H9 (cell line): ENCODE results near the gene NLRP1. TPM values are rescaled to one million over a fixed set of nuclear protein-coding genes. Genes with fewer than 3 reads are reported as not detected.

Source experiments
- DNase-seq: peaks from one replicate; pipeline ENCODE4 v3.0.0-alpha.2; 2017
- H2AFZ ChIP-seq: one replicate; pipeline ENCODE4 v1.6.1; 2013; ENCODE audit warnings: mild to moderate bottlenecking, low read length, control low read depth, moderate library complexity
- H2AK5ac ChIP-seq: 2 replicates; pipeline ENCODE4 v1.6.1; 2013; ENCODE audit warnings: low read length, control low read depth, mixed read lengths; ENCODE audit not compliant: insufficient read length
- H2BK120ac ChIP-seq: one replicate; pipeline ENCODE4 v1.6.1; 2013; ENCODE audit warnings: low read depth, mild to moderate bottlenecking, low read length, control low read depth, inconsistent platforms; ENCODE audit not compliant: poor library complexity, severe bottlenecking
- H2BK12ac ChIP-seq: 2 replicates; pipeline ENCODE4 v1.6.1; 2013; ENCODE audit warnings: low read length, control low read depth, mixed read lengths, low read depth; ENCODE audit not compliant: insufficient read length
- H2BK15ac ChIP-seq: 2 replicates; pipeline ENCODE4 v1.6.1; 2013; ENCODE audit warnings: low read depth, low read length, control low read depth
- H2BK20ac ChIP-seq: one replicate; pipeline ENCODE4 v1.6.1; 2013; ENCODE audit warnings: low read depth, mild to moderate bottlenecking, low read length, control low read depth, inconsistent platforms; ENCODE audit not compliant: poor library complexity, severe bottlenecking
- H2BK5ac ChIP-seq: 2 replicates; pipeline ENCODE4 v1.6.1; 2013; ENCODE audit warnings: low read length, control low read depth, mixed read lengths; ENCODE audit not compliant: insufficient read length
- H3K14ac ChIP-seq: 2 replicates; pipeline ENCODE4 v1.6.1; 2013; ENCODE audit warnings: low read length, control low read depth; ENCODE audit not compliant: insufficient read depth
- H3K18ac ChIP-seq: 2 replicates; pipeline ENCODE4 v1.6.1; 2013; ENCODE audit warnings: low read depth, mild to moderate bottlenecking, mixed read lengths, low read length, control low read depth; ENCODE audit not compliant: insufficient read length
- H3K23ac ChIP-seq: 2 replicates; pipeline ENCODE4 v1.6.1; 2013; ENCODE audit warnings: low read length, control low read depth, mixed read lengths, low read depth; ENCODE audit not compliant: insufficient read length
- H3K23me2 ChIP-seq: 2 replicates; pipeline ENCODE4 v1.6.1; 2013; ENCODE audit warnings: low read depth, mild to moderate bottlenecking, mixed read lengths, low read length, control low read depth; ENCODE audit not compliant: insufficient read length, poor library complexity, severe bottlenecking
- H3K27ac ChIP-seq: 2 replicates; pipeline ENCODE4 v1.5.1; 2013; ENCODE audit warnings: low read length, control low read depth, mixed read lengths, low read depth; ENCODE audit not compliant: insufficient read length
- H3K27me3 ChIP-seq: 2 replicates; pipeline ENCODE4 v1.6.1; 2013; ENCODE audit warnings: low read length, control low read depth, inconsistent platforms; ENCODE audit not compliant: insufficient read depth
- H3K4ac ChIP-seq: 2 replicates; pipeline ENCODE4 v1.6.1; 2013; ENCODE audit warnings: low read depth, mild to moderate bottlenecking, control low read depth, inconsistent platforms, low read length, moderate library complexity
- H3K4me1 ChIP-seq: 2 replicates; pipeline ENCODE4 v1.6.1; 2013; ENCODE audit warnings: low read length, control low read depth, inconsistent platforms; ENCODE audit not compliant: insufficient read depth
- H3K4me2 ChIP-seq: 2 replicates; pipeline ENCODE4 v1.6.1; 2013; ENCODE audit warnings: low read length, control low read depth, mixed read lengths; ENCODE audit not compliant: insufficient read length, insufficient read depth
- H3K56ac ChIP-seq: 2 replicates; pipeline ENCODE4 v1.6.1; 2013; ENCODE audit warnings: low read depth, mild to moderate bottlenecking, mixed read lengths, low read length, control low read depth; ENCODE audit not compliant: insufficient read length
- H3K79me1 ChIP-seq: 2 replicates; pipeline ENCODE4 v1.6.1; 2013; ENCODE audit warnings: low read depth, mild to moderate bottlenecking, moderate library complexity, low read length, control low read depth, inconsistent platforms; ENCODE audit not compliant: insufficient read depth, poor library complexity, severe bottlenecking
- H3K79me2 ChIP-seq: 2 replicates; pipeline ENCODE4 v1.6.1; 2013; ENCODE audit warnings: low read length, control low read depth, inconsistent platforms; ENCODE audit not compliant: insufficient read depth
- H3K9ac ChIP-seq: 2 replicates; pipeline ENCODE4 v1.6.1; 2013; ENCODE audit warnings: low read length, control low read depth, mixed read lengths; ENCODE audit not compliant: insufficient read length; ENCODE audit errors: extremely low read depth
- H3K9me3 ChIP-seq: one replicate; pipeline ENCODE4 v1.6.1; 2013; ENCODE audit warnings: low read depth, low read length, inconsistent platforms; ENCODE audit not compliant: control insufficient read depth
- H3T11ph ChIP-seq: one replicate; pipeline ENCODE4 v1.6.1; 2013; ENCODE audit warnings: mild to moderate bottlenecking, low read length, control low read depth, inconsistent platforms
- H4K20me1 ChIP-seq: one replicate; pipeline ENCODE4 v1.6.1; 2013; ENCODE audit not compliant: control insufficient read depth, insufficient read length, insufficient read depth
- H4K5ac ChIP-seq: 2 replicates; pipeline ENCODE4 v1.6.1; 2013; ENCODE audit warnings: low read depth, mild to moderate bottlenecking, mixed read lengths, low read length, control low read depth; ENCODE audit not compliant: insufficient read length
- H4K8ac ChIP-seq: replicated peaks from 2 replicates; pipeline ENCODE4 v1.6.1; 2013; ENCODE audit warnings: low read length, control low read depth, mixed read lengths, low read depth; ENCODE audit not compliant: insufficient read length
- H4K91ac ChIP-seq: 2 replicates; pipeline ENCODE4 v1.6.1; 2013; ENCODE audit warnings: low read depth, mild to moderate bottlenecking, moderate library complexity, mixed read lengths, low read length, control low read depth; ENCODE audit not compliant: insufficient read length
- H3K27ac Mint-ChIP-seq, 3 experiments: 2 replicates in 2 of 3; 3 replicates in 1 of 3; pipeline ENCODE4 v1.8.0; 2020 to 2021; ENCODE audit warnings: mixed read lengths in 3 of 3, mild to moderate bottlenecking in 1 of 3, moderate library complexity in 1 of 3
- H3K27me3 Mint-ChIP-seq: 2 replicates; pipeline ENCODE4 v1.8.0; 2021; ENCODE audit warnings: low read depth, mild to moderate bottlenecking, moderate library complexity, mixed read lengths
- H3K36me3 Mint-ChIP-seq, 3 experiments: 2 replicates in 2 of 3; 3 replicates in 1 of 3; pipeline ENCODE4 v1.8.0; 2020 to 2021; ENCODE audit warnings: low read depth in 3 of 3, mixed read lengths in 3 of 3; ENCODE audit not compliant: insufficient read depth in 1 of 3
- H3K4me1 Mint-ChIP-seq, 2 experiments: 2 replicates each; pipeline ENCODE4 v1.8.0; 2020; ENCODE audit warnings: mixed read lengths in 2 of 2
- H3K4me3 Mint-ChIP-seq, 2 experiments: 2 replicates in 1 of 2; 3 replicates in 1 of 2; pipeline ENCODE4 v1.8.0; 2020 to 2021; ENCODE audit warnings: mild to moderate bottlenecking in 2 of 2, mixed read lengths in 2 of 2, moderate library complexity in 1 of 2
- H3K9me3 Mint-ChIP-seq, 2 experiments: 2 replicates in 1 of 2; 3 replicates in 1 of 2; pipeline ENCODE4 v1.8.0; 2020; ENCODE audit warnings: mild to moderate bottlenecking in 2 of 2, mixed read lengths in 2 of 2, moderate library complexity in 1 of 2
- CTCF ChIP-seq: fragments of 200-600 bp; sonication (generic); conservative IDR thresholded peaks from 3 replicates; pipeline ENCODE4 v1.8.0; 2021; ENCODE audit warnings: antibody characterized with exemption, mild to moderate bottlenecking
- WGBS: extraction: QIAGEN DNeasy Blood & Tissue Kit; methylation state at CpG from one replicate; pipeline ENCODE4 v1.1.7; 2013; ENCODE audit warnings: missing lambda C conversion rate, low lambda C conversion rate, mixed read lengths; ENCODE audit not compliant: insufficient read length; ENCODE audit errors: extremely low coverage; 5-methylcytosine and 5-hydroxymethylcytosine counted together
- total RNA-seq: library from RNA; stranded (reverse); gene quantifications from 2 replicates; pipeline ENCODE4 v1.2.1, GENCODE V29; 2021

Gene NLRP1
- total RNA-seq, 1 experiment from 2014 or later: 12.1 TPM

- no peak overlapping the region for H2BK5ac ChIP-seq
- H3K9ac ChIP-seq: no peak overlapping the region
- no peaks in the 10 kb centered on the region for H3K79me1 ChIP-seq
- DNase-seq: no peak
- no peak overlapping the region for H3K56ac ChIP-seq
- H2AK5ac ChIP-seq: no peak overlapping the region
- no peak overlapping the region for H4K91ac ChIP-seq
- H3K4me3 Mint-ChIP-seq: no peak overlapping the region
- 0 out of 2 replicates have a peak, but pooled peaks cover 2% of the 10 kb centered on the region for H3K4me1 ChIP-seq
- no peak overlapping the region for H3T11ph ChIP-seq
- H3K27me3 ChIP-seq: no peaks in the 10 kb centered on the region
- no peak overlapping the region for H3K27ac ChIP-seq
- no peaks in the 10 kb centered on the region for H3K36me3 Mint-ChIP-seq
- H4K8ac ChIP-seq: no peak overlapping the region
- TF ChIP-seq CTCF: peak; percentile 92
- no peak overlapping the region for H2BK20ac ChIP-seq
- H3K14ac ChIP-seq: no peak overlapping the region
- H2BK120ac ChIP-seq: no peak overlapping the region
- H2AFZ ChIP-seq: no peak overlapping the region
- H2BK15ac ChIP-seq: no peak overlapping the region
- H4K20me1 ChIP-seq: no peaks in the 10 kb centered on the region
- no peaks in the 10 kb centered on the region for H3K79me2 ChIP-seq
- H3K27me3 Mint-ChIP-seq: no peaks in the 10 kb centered on the region
- H3K4me1 Mint-ChIP-seq: peaks cover 8 to 11% of the 10 kb centered on the region in 2 experiments
- H3K4ac ChIP-seq: no peak overlapping the region
- H3K4me2 ChIP-seq: no peak overlapping the region
- H3K23me2 ChIP-seq: no peaks in the 10 kb centered on the region
- no peak overlapping the region for H3K27ac Mint-ChIP-seq
- no peak overlapping the region for H3K23ac ChIP-seq
- no peak overlapping the region for H3K18ac ChIP-seq
- H3K9me3 ChIP-seq: no peaks in the 10 kb centered on the region
- no CpG with 5 or more reads among the region's 6 CpGs for WGBS
- no peak overlapping the region for H2BK12ac ChIP-seq
- H4K5ac ChIP-seq: no peak overlapping the region
- H3K9me3 Mint-ChIP-seq: no peaks in the 10 kb centered on the region
These were observed 3.2 kb upstream of the NLRP1 start for GRCh38 chr17:5587438-5588032.
